Fibroblast of lung (primary cell): Measurements from ENCODE around the gene APOBEC3F. TPM values are rescaled to one million over a fixed set of nuclear protein-coding genes. Genes with fewer than 3 reads are reported as not detected.
A peak's percentile ranks its signal among the peaks of the same experiment; 100 is the strongest.
"Not testable (repeated sequence)": the region's sequence is repeated elsewhere in the genome, so short reads cannot be mapped to it uniquely, and the experiment has no call there.

Experiments
- DNase-seq, 2 donors: peaks; one replicate each; pipeline versions ENCODE4 v3.0.0 to v3.0.0-alpha.2; 2010; ENCODE audit warnings: low read depth in 2 of 2
- H2AFZ ChIP-seq: 2 replicates; pipeline ENCODE4 v1.5.1; 2012; ENCODE audit warnings: low read length, control low read depth, inconsistent platforms
- H3K27ac ChIP-seq: 2 replicates; pipeline ENCODE4 v1.5.1; 2011; ENCODE audit warnings: low read length, control low read depth; ENCODE audit not compliant: insufficient read depth
- H3K27me3 ChIP-seq: 2 replicates; pipeline ENCODE4 v1.5.1; 2011; ENCODE audit warnings: mild to moderate bottlenecking, low read length; ENCODE audit not compliant: control insufficient read depth, insufficient read depth
- H3K36me3 ChIP-seq: 2 replicates; pipeline ENCODE4 v1.5.1; 2011; ENCODE audit warnings: low read length; ENCODE audit not compliant: control insufficient read depth, insufficient read depth
- H3K4me1 ChIP-seq: 2 replicates; pipeline ENCODE4 v1.5.1; 2011; ENCODE audit warnings: low read length; ENCODE audit not compliant: control insufficient read depth, insufficient read depth; ENCODE audit errors: extremely low read depth
- H3K4me2 ChIP-seq: 2 replicates; pipeline ENCODE4 v1.5.1; 2011; ENCODE audit warnings: low read length, control low read depth; ENCODE audit not compliant: insufficient read depth; ENCODE audit errors: extremely low read depth
- H3K4me3 ChIP-seq, 4 experiments: fragments of 200-600 bp in 1 of 4; sonication (generic) in 1 of 4; replicated peaks in 1 of 4; 2 replicates each; pipeline ENCODE4 v1.5.1; 2011 to 2016; ENCODE audit warnings: low read length in 4 of 4, low read depth in 3 of 4, mild to moderate bottlenecking in 3 of 4, control low read depth in 2 of 4, inconsistent platforms in 1 of 4, mixed read lengths in 1 of 4; ENCODE audit not compliant: insufficient read depth in 1 of 4; ENCODE audit errors: control extremely low read depth in 1 of 4
- H3K79me2 ChIP-seq: 2 replicates; pipeline ENCODE4 v1.5.1; 2012; ENCODE audit warnings: mild to moderate bottlenecking, low read length, inconsistent platforms; ENCODE audit not compliant: control insufficient read depth, insufficient read depth
- H3K9ac ChIP-seq: 2 replicates; pipeline ENCODE4 v1.5.1; 2011; ENCODE audit warnings: mild to moderate bottlenecking, low read length, control low read depth; ENCODE audit not compliant: insufficient read depth
- H3K9me3 ChIP-seq: 2 replicates; pipeline ENCODE4 v1.5.1; 2012; ENCODE audit warnings: low read depth, low read length; ENCODE audit not compliant: control insufficient read depth, insufficient read depth
- H4K20me1 ChIP-seq: 2 replicates; pipeline ENCODE4 v1.5.1; 2011; ENCODE audit warnings: low read length; ENCODE audit not compliant: control insufficient read depth, insufficient read depth; ENCODE audit errors: extremely low read depth
- CTCF ChIP-seq, 2 donors: IDR thresholded peaks in 1 of 2; conservative IDR thresholded peaks in 1 of 2; 1 replicate in 1 of 2; 2 replicates in 1 of 2; pipeline ENCODE4 v1.5.1; 2011 to 2012; ENCODE audit warnings: low read length in 2 of 2, control low read depth in 1 of 2, inconsistent platforms in 1 of 2, low read depth in 1 of 2, mild to moderate bottlenecking in 1 of 2
- EZH2 ChIP-seq: IDR thresholded peaks from 2 replicates; pipeline ENCODE4 v1.5.1; 2012; ENCODE audit warnings: low read length, control low read depth, mild to moderate bottlenecking; ENCODE audit errors: missing control alignments
- polyA plus RNA-seq, 2 donors: library from polyadenylated mRNA; depleted of rRNA in 1 of 2; stranded (reverse) in 1 of 2; unstranded in 1 of 2; fragments of >200 nt; gene quantifications; 2 replicates each; pipeline ENCODE4 v1.2.1, GENCODE V29; 2011 to 2012; ENCODE audit warnings: missing spikeins in 1 of 2
- total RNA-seq: library from RNA; depleted of rRNA; stranded (reverse); fragments of >200 nt; gene quantifications from 2 replicates; pipeline ENCODE4 v1.2.1, GENCODE V29; 2014

Gene APOBEC3F
- total and polyA plus RNA-seq, 2 donors (not counting 1 experiment from before 2014, with no cell fraction given): 6.3 to 7.8 TPM

GRCh38 chr22:38997518-38997917 is 43.1 kb upstream of the APOBEC3F start:
- no peaks in the 10 kb centered on the region for H4K20me1 ChIP-seq
- no peak overlapping the region for H3K4me3 ChIP-seq
- H3K79me2 ChIP-seq: no peaks in the 10 kb centered on the region
- no peak overlapping the region for H2AFZ ChIP-seq
- DNase-seq: no peak
- H3K27ac ChIP-seq: no peak overlapping the region
- H3K4me2 ChIP-seq: no peak overlapping the region
- H3K9ac ChIP-seq: no peak overlapping the region
- no peaks in the 10 kb centered on the region for H3K9me3 ChIP-seq
- H3K36me3 ChIP-seq: no peaks in the 10 kb centered on the region
- TF ChIP-seq EZH2: no peak
- no peak for TF ChIP-seq CTCF (conservative IDR thresholded peaks at IDR 0.05 in 1 of 2, IDR thresholded peaks at IDR 0.05 in 1 of 2; ENCODE audit: low read depth in 1 of 2, low read length in 2 of 2)
- no peaks in the 10 kb centered on the region for H3K4me1 ChIP-seq
- peaks cover 6% of the 10 kb centered on the region for H3K27me3 ChIP-seq

GRCh38 chr22:39003165-39003638 is 37.5 kb upstream of the APOBEC3F start:
- no peak overlapping the region for H3K4me2 ChIP-seq

GRCh38 chr22:39007177-39007576 is 33.5 kb upstream of the APOBEC3F start:
- no peak overlapping the region for H2AFZ ChIP-seq
- H3K79me2 ChIP-seq: no peaks in the 10 kb centered on the region
- H3K27ac ChIP-seq: no peak overlapping the region
- H3K4me2 ChIP-seq: no peak overlapping the region
- H3K9me3 ChIP-seq: no peaks in the 10 kb centered on the region
- H3K27me3 ChIP-seq: no peaks in the 10 kb centered on the region
- H3K9ac ChIP-seq: no peak overlapping the region
- no peak for DNase-seq
- H3K4me1 ChIP-seq: peaks cover 2% of the 10 kb centered on the region
- no peak for TF ChIP-seq CTCF (conservative IDR thresholded peaks at IDR 0.05 in 1 of 2, IDR thresholded peaks at IDR 0.05 in 1 of 2; ENCODE audit: low read depth in 1 of 2, low read length in 2 of 2)
- no peak for TF ChIP-seq EZH2
- H3K36me3 ChIP-seq: no peaks in the 10 kb centered on the region
- no peak overlapping the region for H3K4me3 ChIP-seq
- no peaks in the 10 kb centered on the region for H4K20me1 ChIP-seq

More at GRCh38 chr22:39003165-39003638, 37.5 kb upstream of the APOBEC3F start:
- no peak overlapping the region for H3K9ac ChIP-seq
- peaks cover 6% of the 10 kb centered on the region for H3K27me3 ChIP-seq
- TF ChIP-seq CTCF (conservative IDR thresholded peaks at IDR 0.05 in 1 of 2, IDR thresholded peaks at IDR 0.05 in 1 of 2; ENCODE audit: low read depth in 1 of 2, low read length in 2 of 2): peak; percentile 60 to 78
- no peak for TF ChIP-seq EZH2
- no peak overlapping the region for H3K4me3 ChIP-seq
- H4K20me1 ChIP-seq: no peaks in the 10 kb centered on the region
- no peaks in the 10 kb centered on the region for H3K36me3 ChIP-seq
- no peaks in the 10 kb centered on the region for H3K79me2 ChIP-seq
- no peaks in the 10 kb centered on the region for H3K9me3 ChIP-seq
- H2AFZ ChIP-seq: peak overlapping the region; percentile 82
- peak; percentile 82 to 90 for DNase-seq
- peaks cover 2% of the 10 kb centered on the region for H3K4me1 ChIP-seq
- H3K27ac ChIP-seq: no peak overlapping the region

- H3K79me2 ChIP-seq, H3K4me2 ChIP-seq, H3K36me3 ChIP-seq, H4K20me1 ChIP-seq, H2AFZ ChIP-seq, H3K27me3 ChIP-seq, DNase-seq, H3K4me3 ChIP-seq, H3K27ac ChIP-seq, H3K9ac ChIP-seq, H3K4me1 ChIP-seq, H3K9me3 ChIP-seq: not testable (repeated sequence)
Measured at GRCh38 chr22:39008271-39008850, 32.3 kb upstream of the APOBEC3F start.
